NCI-H526 treated with DMSO at 0.1 percent for 48 hours (cell line): ENCODE measurements around the gene ESPN.
"Not testable (repeated sequence)": the region's sequence is repeated elsewhere in the genome, so short reads cannot be mapped to it uniquely, and the experiment has no call there.

Source experiments
- DNase-seq: peaks from one replicate; lab custom pipeline; 2025; lab: John Stamatoyannopoulos, UW

Gene ESPN

DNA sequence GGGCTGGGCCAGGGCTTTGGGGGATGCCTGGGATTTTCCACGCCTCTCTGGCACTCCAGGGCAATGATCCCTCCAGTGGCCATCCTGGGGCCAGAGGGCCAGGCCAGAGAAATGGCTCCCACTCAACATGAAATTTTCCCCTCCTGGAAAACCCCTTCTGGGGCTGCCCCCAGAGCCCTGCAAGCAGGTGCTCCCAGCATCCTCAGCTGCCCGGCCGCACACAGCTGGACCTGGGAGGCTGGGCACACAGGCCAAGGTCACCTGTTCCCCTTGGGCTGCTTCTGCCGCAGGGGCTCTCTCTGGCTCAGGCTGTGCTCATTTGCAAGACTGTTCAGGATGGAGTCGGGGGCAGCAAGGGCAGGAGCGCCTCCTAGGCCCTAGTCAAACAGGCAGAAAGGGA, 3.9 kb downstream of the ESPN start:
- DNase-seq = not testable (repeated sequence)

DNA sequence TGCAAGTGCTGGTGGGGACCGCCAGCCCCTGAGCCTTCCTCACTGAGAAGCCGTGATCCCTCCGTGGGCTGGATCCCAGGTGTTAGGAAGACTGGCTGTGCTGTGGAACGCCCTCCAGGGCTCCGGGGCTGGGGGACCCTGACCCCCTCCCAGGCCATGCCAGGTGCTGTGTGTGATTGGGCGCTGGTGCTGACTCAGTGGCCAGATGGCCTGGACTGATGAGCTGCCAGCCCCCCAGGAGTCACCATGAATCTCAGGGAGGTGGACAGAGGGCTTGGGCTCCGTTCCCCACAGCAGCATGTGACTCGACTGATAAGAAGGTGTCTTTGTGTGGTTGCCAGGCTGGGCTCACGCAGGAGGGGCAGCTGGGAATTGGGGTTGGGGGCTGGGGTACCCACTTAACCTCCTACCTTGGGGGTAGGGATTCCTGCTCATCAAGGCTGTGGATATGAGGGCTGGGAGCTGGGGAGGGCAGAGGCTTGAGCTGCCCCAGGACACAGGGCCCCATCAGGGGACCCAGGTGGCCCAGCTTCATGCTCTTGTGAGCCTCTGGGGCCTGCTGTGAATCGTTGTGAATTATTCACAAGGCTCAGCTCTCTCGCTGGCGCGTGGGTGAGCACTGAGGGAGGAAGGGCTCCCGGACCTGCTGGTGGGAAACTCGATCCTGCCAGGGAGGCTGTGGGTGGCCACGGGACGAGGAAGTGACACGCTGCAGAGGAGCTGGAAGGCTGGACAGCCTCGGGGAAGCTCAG, 5.3 kb downstream of the ESPN start:
- DNase-seq = not testable (repeated sequence)

DNA sequence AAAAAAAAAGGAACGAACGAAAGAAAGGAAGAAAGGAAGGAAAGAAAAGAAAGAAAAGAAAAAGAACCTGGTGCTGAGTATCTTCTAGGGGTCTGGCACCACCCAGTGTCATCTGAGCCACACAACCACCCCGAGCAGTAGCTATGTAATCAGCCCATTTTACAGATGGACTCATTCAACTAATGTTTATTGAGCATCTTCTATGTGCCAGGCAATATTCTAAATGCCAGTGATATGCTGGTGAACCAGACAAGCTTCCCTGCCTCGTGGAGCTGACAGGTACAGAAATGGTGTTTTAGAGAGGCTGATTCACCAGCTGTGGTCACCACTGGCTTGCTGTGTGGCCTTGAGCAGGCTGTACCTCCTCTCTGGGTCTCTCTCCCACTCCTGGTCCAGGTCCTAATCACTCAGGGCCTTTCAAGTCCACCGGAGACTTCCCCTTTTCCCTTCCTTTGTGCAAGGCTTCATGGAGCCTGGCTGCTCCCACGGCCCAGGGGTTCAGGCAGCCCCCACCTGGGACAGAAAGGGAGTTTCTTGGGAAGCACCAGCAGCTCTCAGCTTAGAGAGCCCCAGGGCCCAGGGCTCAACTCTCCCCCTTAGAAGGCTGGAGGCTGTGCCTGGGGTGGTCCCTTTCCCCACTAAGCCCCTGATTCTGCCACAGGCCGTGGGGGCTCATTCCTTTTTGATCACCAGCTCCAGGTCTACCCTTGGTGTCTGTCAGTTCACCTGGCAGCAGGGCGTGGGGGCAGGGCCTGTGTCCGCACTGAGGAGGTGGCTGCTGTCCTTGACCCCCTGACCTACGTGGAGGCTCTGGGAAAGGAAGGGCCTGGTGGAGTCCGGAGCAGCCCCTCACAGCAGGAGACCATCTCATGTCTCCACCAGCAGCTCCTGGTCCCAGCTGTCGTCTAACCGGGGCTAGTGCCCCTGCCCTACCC, 7.3 kb downstream of the ESPN start:
- DNase-seq = not testable (repeated sequence)

DNA sequence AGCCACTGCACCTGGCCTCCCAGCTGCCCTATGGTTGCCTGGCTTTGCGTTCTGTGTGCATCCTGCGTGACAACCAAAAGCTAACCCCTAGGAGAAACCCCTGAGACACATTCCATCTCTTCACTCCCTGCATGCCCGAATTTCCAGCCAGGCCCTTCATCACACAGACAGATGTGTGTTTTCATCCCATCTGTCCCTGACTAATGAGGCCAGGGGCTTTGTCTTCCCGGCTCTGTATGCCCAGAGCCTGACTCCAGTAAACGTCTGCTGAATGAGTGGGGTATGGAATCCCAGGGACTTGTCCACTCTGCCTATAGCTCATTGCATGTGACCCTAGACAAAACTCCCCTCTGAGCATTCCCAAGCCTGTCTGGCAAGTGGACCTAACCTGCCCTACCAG, 9.6 kb downstream of the ESPN start:
- DNase-seq = no peak

DNA sequence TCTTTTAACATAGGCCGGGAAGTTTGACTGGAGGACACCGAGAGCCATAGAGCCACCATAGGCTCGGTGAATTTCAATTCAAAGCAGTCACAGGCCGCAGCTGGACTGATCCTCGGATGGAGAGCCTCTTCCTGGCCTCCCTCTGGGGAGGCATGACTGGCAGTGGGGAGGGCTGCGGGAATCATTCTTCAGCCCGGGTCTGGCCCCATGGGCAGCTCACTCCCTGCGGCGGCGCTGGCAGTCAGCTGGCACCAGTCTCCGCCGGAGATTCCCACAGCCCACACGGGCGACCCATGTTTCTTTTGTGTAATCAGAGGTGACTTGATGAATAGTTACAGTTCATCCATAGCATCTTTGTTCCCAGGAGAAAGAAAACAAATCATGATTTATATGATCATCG, 10.6 kb downstream of the ESPN start:
- DNase-seq = no peak

DNA sequence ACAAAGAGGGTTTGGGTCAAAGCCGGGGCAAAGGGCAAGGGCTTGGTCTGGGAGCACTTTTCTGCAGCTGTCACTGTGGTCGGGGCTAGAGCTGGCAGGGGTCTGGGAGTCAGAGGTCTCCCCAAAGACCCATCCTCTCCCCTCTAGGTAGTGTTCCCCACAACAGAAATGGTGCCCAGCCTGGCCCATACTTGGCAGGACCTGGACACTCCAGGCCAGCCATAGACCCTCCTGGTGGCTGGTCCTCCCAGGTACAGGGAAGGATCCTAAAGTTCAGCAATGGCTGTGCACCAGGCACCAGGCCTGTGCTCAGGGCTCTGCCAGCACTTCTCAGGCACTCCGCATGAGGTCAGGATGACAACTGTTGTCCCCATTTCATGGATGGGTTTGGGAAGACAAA, 11.0 kb downstream of the ESPN start:
- DNase-seq = no peak

DNA sequence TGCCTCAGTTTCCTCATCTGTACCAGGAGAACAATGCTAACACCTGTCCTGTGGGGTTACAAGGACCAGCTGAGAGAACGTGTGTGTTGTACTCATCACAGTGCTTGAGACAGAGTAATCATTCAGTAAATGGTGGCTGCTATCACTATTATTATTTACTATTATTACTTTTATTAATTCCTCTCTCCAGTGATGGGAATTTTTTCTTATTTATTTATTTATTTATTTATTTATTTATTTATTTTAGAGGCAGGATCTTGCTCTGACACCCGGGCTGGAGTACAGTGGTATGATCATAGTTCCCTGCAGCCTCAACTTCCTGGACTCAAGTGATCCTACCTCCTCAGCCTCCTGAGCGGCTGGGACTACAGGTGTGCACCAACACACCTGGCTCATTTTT, 11.7 kb downstream of the ESPN start:
- not testable (repeated sequence) for DNase-seq

DNA sequence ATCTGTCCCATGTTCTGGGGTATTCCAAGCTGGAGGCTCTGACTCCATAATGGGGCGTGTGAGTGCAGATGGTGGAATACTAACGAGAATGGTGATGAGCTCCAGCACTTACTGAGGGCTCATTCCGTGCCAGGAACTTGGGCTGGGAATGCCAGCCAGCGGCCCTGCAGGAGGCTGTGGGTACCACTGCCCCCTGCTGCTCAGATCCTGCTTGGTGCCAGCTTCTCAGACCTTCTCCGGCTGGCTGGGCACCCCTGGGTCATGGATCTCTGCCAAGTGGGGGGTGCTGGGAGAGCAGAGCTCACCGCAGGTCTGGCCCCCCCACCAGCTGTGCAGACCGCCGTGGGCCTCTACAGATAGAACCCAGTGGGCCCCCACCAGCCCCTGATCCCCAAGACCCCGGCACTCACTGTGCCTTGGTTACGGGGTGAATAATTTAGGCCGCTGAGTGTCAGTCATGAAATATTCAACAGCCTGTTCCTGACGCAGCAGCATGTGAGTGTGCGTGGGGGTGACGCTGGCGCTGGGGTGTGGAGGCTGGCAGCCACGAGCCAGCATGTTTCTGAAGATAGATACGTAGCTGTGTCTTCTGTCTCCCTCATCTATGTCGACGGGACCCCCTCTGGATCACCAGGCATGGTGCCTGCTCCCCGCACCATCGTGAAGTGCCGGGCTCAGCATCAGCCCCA, 12.6 kb downstream of the ESPN start:
- DNase-seq = not testable (repeated sequence)

DNA sequence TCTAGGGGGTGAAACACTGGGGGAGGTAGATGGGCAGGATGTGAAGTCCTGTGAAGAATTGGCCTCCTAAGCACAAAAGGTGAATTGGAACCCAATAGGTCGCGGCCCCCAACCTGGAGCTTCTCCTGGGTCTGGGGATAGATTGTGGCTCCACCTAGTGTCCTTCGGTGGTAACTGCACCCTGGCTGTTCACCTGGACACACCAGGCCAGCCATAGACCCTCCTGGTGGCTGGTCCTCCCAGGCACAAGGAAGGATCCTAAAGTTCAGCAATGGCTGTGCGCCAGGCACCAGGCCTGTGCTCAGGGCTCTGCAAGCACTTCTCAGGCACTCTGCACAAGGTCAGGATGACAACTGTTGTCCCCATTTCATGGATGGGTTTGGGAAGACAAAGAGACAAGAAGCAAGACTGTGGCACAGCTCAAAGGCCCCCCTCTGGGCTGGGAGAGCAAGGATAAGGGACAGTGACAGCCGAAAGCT, 13.5 kb downstream of the ESPN start:
- DNase-seq = peak; percentile 29

DNA sequence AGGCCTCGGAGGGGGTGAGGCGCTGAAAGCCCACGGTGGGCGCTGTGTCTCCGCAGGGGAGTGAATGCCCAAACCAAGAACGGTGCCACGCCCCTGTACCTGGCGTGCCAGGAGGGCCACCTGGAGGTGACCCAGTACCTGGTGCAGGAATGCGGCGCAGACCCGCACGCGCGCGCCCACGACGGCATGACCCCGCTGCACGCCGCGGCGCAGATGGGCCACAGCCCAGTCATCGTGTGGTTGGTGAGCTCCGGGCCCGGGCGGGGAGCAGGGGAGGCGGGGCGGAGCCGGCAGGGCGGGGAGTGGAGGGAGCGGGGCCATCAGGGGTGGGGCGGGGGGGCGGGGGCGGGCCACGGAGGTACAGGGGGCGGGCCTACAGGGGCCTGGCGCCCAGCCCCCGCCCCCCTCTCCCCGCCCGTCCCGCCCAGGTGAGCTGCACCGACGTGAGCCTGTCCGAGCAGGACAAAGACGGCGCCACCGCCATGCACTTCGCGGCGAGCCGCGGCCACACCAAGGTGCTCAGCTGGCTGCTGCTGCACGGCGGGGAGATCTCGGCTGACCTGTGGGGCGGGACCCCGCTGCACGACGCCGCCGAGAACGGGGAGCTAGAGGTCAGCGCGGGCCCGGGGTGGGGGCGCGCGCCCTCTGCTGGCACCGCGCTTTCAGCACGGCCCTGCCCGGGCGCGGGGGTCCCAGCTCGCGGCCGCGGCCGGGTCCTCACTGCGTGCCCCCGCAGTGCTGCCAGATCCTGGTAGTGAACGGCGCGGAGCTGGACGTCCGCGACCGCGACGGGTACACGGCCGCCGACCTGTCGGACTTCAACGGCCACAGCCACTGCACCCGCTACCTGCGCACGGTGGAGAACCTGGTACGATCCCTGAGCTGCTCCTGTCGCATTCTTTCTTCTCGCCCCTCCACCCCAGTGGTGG, 15.9 kb downstream of the ESPN start:
- peak; percentile 40 for DNase-seq

DNA sequence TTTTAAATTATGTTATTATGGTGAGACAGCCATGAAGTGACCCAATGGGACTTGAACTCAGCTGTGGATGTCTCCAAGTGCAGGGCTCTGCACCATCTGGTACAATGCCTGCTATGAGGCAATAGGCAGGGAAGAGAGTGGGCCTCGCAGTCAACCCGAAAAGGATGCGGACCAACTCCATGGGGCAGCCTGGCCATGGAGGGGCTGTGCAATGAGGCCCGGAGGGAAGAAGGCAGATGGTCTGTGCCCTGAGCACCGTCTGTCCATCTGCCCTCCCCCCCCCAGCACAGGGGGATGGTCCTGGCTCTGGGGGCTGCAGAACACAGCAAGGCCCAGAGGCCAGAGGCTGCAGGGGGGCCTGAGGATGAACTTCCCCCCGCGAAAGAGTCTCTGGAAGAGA, 17.0 kb downstream of the ESPN start:
- no peak for DNase-seq

DNA sequence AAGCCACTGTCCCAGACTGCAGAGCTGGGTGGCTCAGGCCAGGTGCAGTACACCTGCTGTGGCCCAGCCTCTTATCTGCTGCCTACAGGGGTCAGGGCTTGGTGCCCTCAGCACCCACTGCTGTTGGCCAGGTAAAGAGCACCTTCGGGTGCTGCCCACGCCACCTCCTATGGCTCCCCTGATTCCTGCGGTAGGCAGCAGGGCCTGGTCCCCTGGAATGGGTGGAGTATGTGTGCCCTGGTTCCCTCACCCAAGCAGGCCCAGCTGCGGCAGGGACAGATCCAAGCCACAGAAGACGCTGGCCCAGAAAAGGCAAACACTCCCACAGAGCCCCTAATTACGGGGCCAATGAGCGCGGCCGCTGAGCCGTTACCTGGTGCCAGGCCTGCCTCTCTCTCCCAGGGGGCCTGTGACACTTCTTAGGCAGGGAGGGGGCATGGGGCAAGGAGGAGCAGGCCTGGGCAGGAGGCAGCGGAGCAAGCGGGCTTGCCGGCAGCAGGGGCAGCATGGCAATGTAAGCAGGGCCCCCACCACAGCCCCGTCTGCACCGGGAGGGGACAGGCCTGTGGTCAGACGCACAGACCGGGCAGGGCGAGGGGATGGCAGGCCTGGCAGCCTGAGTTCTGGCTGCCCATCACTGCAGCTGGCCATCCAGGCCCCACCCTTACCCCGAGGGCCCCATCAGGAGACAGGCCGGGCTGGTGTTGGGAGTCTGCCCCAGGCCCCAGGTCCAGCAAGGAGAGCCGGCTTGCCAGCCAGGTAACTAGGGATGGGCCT, 19.0 kb downstream of the ESPN start:
- DNase-seq = no peak

DNA sequence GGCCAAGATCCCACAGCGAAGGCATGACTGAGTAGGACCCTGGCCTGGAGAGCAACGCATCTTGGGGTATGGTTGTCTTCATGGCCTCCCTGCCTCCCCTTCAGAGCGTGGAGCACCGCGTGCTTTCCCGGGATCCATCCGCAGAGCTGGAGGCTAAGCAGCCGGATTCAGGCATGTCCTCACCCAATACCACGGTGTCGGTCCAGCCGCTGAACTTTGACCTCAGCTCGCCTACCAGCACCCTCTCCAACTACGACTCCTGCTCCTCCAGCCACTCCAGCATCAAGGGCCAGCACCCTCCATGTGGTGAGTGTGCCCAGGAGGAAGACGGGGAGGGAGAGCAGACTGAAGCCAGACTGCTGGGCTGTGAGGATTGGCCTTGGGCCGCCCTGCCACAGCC, 19.8 kb downstream of the ESPN start:
- no peak for DNase-seq

DNA sequence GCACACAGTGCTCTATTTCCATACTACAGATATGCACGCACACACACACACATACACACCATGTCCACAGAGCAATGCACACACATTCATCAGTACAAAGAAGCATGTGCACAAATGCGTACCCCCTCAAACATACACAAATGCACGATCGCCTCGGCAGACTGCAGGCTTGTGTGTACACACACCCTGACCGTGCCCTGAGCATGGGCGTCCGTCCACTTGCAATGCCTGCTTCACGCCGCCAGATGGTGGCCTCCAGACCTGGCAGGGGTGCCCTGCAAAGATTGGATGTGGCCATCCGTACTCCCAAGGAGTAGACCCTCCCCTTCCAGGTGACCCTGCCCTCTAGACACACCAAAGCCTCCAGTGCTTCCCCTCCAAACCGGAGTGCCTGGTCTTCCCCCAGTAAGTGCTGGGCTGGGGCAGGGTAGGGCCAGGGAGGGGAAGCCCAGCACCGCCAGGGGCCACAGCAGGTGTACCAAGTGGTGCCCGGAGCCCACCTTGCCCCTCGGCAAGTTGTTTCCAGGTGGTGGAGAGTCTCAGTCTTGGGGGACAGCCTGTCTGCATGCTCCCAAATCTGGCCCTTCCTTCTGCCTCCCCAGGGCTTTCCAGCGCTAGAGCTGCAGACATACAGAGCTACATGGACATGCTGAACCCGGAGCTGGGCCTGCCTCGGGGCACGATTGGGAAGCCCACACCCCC, 20.6 kb downstream of the ESPN start:
- DNase-seq = peak; percentile 49

DNA sequence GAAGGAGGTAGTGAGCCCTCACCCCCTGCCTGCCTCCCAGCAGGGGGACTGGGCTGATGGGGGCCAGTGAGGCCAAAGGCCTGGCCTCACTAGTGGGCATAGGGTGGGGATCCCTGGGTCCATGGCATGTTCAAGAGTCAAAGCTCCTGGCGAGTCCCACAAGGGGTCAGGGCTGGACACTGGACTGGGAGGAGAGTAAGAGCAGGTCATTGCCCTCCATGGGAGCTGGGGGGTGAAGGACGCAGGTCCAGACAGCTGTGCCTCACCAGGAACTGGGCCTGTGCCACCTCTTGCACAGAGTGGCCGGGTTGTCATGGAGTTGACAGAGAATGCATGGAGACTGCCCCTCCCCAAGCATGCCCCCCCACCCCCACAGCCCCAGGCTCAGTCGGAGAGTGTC, 21.4 kb downstream of the ESPN start:
- not testable (repeated sequence) for DNase-seq

DNA sequence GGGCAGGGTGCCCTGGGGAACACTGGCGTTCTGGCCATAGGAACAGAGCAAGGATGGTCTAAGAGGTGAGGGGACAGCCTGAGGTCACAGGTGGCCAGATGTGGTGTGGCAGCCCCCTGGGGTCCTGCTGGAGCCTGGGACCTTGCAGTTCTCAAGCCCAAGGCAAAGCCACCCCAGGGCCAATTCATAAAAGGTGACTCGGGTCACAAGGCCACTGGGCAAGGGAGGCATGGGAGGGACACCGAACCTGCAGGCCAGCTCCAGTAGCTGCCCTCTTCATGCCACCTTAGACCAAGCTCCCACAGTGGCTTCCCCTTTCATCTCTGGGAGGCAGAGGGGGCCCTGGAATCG, 22.1 kb downstream of the ESPN start:
- DNase-seq = no peak

DNA sequence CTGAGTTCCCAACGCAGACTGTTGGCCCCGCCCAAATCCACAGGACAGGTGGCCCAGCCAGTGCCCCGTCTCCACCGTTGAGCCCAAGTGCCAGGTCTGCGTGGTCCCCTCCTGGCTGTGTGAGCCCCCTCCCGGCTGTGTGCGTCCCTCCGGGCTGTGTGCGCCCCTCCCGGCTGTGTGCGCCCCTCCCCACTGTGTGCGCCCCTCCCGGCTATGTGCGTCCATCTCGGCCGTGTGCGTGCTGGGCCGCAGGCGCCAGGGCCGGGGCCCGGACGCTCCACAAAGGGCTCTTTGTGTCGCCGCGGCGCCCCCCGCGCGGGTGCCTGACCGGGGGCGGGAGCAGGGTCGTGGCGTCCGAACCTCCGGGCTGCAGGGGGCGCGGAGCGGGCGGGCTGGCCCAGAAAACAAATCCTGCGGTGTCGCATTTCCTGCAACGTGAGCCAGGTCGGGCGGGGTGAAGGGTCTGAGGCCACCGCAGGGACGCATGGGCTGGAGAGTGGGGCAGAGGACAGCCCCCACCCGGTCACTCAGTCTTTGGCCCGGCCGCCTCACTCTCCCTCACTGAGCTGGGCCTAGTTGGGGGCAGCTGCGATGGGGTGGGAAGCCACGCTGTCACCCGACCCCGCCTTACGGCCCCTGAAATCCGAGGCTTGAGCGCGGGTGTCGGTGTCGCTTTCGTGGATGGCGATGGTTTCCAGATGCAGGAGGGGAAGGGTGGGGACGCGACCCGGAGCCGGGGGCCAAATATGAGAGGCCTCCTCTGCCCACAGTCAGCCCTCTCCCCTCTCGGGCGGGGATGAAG, 22.6 kb downstream of the ESPN start:
- peak; percentile 46 for DNase-seq

DNA sequence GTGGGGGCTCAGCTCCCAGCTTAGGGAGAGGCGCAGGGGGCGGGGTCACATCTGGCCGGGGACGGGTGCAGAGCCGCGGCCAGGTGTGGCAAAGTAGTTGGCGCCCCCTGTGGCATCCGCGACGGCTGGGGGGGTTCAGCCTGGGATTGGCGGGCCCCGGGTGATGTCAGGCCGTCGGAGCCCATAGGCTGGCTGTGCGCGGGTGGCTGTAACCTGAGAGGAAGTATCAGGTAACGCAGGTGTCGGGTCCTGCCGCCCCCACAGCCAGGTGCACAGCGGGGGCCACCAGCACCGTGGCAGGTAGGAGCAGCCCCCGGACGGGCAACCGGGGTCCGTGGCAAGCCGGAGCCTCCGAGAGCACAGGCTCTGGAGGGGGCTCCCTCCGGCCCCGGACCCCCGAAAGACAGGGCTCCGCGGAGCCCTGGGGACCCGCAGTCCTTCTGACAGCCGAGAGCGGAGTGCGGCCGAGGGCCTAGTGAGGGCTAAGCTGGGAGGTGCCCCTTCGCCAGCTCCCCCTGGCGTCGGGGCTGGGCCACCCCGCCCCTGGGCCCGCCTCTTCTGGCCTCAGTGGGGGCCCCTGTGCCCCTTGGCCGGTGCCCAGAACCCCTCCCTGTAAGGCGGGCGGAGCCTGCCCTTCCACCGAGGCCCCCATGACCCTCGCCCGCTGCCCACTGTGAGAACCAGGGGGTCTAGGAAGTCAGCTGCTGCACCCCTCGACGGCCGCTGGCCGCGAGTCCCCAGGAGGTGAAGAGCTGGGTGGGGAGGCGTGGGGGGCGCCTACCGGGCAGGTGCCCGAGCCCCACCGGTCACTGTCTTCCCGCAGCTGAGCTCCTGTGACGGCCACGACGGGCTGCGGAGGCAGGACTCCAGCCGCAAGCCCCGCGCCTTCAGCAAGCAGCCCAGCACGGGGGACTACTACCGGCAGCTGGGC, 23.5 kb downstream of the ESPN start:
- DNase-seq = peak; percentile 90
